Hepatocyte (in vitro differentiated cells): ENCODE data around the gene FBRSL1.

Experiments
- EZH2 ChIP-seq: fragments of 200-600 bp; sonication (generic); IDR thresholded peaks from 2 replicates; pipeline ENCODE4 v1.6.1; 2016; ENCODE audit warnings: antibody characterized with exemption, mild to moderate bottlenecking, borderline replicate concordance
- TF ChIP-seq, protein P1 (sequence below): fragments of 200-600 bp; sonication (generic); IDR thresholded peaks from 2 replicates; pipeline ENCODE4 v1.5.1; 2016; ENCODE audit warnings: antibody characterized with exemption, mild to moderate bottlenecking; ENCODE audit not compliant: poor library complexity

DNA sequence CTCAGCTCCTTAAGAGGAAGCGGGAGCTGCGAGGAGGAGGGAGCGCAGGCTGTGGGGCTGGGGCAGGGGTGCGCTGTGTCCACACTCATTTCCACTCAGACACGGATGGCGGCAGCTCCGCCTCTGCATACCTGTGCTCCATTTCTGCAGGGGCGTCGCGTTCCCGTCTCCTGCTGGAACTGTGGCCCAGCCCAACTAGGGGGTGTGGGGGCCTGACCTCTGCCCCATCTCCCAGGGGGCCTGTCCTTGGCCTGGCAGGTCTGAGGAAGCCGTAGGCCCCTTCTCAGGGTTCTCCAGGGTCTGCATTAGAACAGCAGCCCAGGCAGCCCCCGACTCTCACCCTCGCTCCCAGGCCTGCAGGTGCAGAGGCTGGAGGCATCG lies 31.2 kb downstream of the FBRSL1 start:
- TF ChIP-seq, protein P1, sequence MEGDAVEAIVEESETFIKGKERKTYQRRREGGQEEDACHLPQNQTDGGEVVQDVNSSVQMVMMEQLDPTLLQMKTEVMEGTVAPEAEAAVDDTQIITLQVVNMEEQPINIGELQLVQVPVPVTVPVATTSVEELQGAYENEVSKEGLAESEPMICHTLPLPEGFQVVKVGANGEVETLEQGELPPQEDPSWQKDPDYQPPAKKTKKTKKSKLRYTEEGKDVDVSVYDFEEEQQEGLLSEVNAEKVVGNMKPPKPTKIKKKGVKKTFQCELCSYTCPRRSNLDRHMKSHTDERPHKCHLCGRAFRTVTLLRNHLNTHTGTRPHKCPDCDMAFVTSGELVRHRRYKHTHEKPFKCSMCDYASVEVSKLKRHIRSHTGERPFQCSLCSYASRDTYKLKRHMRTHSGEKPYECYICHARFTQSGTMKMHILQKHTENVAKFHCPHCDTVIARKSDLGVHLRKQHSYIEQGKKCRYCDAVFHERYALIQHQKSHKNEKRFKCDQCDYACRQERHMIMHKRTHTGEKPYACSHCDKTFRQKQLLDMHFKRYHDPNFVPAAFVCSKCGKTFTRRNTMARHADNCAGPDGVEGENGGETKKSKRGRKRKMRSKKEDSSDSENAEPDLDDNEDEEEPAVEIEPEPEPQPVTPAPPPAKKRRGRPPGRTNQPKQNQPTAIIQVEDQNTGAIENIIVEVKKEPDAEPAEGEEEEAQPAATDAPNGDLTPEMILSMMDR: no peak
- no peak for TF ChIP-seq EZH2
